ENCODE data around the gene SBK2. TPM values are rescaled to one million over a fixed set of nuclear protein-coding genes. Genes with fewer than 3 reads are reported as not detected.

Gene SBK2
- total RNA-seq, 1 donor from 2014 or later, result 4.2 TPM

DNA sequence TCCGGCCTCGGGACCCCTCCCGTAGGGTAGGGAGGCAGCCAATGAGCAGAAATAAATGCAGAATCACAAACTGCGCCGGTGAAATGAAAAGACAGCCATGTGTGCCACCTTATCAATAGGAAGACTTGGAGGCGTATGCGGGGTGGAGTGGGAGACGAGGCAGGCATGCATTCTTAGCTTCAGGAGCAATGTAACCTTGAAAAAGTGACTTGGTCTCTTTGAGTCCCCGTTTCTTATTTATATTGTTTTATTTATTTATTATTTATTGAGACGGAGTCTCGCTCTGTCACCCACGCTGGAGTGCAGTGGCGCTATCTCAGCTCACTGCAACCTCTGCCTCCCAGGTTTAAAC lies 32.7 kb downstream of the SBK2 start:
- Histone ChIP-seq H3K27me3 (ENCODE audit: insufficient read depth, low read length) (no peaks in the 10 kb centered on the region), H3K4me2 (ENCODE audit: low read length) (peak overlapping the region; percentile 76), H2AFZ (ENCODE audit: low read depth, low read length) (peak overlapping the region; percentile 79), H3K36me3 (ENCODE audit: insufficient read depth, low read length) (no peaks in the 10 kb centered on the region), H3K4me1 (ENCODE audit: insufficient read depth, low read length) (peaks cover 3% of the 10 kb centered on the region), H3K27ac (ENCODE audit: low read depth, low read length) (no peak overlapping the region), H3K9me3 (ENCODE audit: insufficient read depth, low read depth, low read length) (peaks cover 3% of the 10 kb centered on the region), H3K4me3 (ENCODE audit: insufficient read depth, low read depth, low read length) (no peak overlapping the region), H3K79me2 (ENCODE audit: insufficient read depth, low read length) (no peaks in the 10 kb centered on the region), H4K20me1 (ENCODE audit: insufficient read depth, low read length) (no peaks in the 10 kb centered on the region), H3K9ac (ENCODE audit: low read length) (no peak overlapping the region)
- H3K9me3 Mint-ChIP-seq (ENCODE audit: unreplicated experiment), result peaks cover 3% of the 10 kb centered on the region
- no peak overlapping the region for H3K4me3 Mint-ChIP-seq (ENCODE audit: unreplicated experiment)
- peaks cover 2% of the 10 kb centered on the region for H3K4me1 Mint-ChIP-seq (ENCODE audit: low read depth, unreplicated experiment)
- TF ChIP-seq, protein P1, sequence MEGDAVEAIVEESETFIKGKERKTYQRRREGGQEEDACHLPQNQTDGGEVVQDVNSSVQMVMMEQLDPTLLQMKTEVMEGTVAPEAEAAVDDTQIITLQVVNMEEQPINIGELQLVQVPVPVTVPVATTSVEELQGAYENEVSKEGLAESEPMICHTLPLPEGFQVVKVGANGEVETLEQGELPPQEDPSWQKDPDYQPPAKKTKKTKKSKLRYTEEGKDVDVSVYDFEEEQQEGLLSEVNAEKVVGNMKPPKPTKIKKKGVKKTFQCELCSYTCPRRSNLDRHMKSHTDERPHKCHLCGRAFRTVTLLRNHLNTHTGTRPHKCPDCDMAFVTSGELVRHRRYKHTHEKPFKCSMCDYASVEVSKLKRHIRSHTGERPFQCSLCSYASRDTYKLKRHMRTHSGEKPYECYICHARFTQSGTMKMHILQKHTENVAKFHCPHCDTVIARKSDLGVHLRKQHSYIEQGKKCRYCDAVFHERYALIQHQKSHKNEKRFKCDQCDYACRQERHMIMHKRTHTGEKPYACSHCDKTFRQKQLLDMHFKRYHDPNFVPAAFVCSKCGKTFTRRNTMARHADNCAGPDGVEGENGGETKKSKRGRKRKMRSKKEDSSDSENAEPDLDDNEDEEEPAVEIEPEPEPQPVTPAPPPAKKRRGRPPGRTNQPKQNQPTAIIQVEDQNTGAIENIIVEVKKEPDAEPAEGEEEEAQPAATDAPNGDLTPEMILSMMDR (IDR thresholded peaks at IDR 0.05; ENCODE audit: insufficient read depth, low read depth, low read length), result no peak
- no peak for TF ChIP-seq EZH2 (IDR thresholded peaks at IDR 0.05; ENCODE audit: insufficient read depth, low read length)
- DNase-seq (ENCODE audit: low read depth), result no peak
- H3K27ac Mint-ChIP-seq (ENCODE audit: unreplicated experiment), result no peak overlapping the region
- no peak for FAIRE-seq
- peaks cover 32% of the 10 kb centered on the region for H3K36me3 Mint-ChIP-seq (ENCODE audit: low read depth, unreplicated experiment)
- H3K27me3 Mint-ChIP-seq (ENCODE audit: low read depth, unreplicated experiment), result peaks cover 7% of the 10 kb centered on the region

DNA sequence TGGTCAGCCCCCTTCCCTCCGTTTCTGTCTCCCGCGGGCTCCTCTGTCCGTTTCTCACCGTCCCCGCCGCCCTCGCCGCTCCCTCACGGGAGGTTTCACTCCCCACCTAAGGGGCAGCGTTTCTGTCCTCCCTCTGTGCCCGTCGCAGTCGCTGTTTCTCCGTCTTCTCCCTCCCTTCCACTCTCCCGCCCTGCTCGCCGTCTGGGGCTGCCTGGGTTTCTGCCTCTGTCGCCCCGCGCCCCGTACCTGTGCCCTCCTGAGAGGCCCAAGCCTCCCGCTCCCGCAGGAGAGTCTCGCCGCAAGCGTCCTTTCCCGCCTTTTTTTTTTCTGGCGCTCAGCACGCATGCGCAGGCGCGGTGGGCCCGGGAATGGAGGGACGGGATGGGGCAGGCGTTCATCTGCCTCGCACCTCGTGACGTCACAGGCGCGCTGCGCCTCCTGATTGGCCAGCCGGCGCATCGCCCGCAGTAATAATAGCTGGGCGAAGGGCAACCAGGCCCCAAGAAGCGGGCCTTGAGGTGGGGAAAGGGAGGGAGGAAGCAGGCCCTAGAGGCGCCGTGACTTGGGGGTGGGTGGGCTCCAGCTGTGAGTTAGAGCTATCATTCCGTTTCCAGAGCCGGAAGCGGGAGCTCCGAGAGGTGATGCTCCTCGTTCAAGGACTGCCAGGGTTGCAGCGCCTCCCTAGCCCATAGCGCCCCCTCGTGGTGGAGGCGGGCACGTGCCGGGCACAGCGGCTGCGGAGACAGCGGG lies 33.3 kb downstream of the SBK2 start:
- H3K27ac Mint-ChIP-seq (ENCODE audit: unreplicated experiment), result no peak overlapping the region
- H3K4me2 ChIP-seq (ENCODE audit: low read length), result peak overlapping the region; percentile 76
- H3K9ac ChIP-seq (ENCODE audit: low read length), result no peak overlapping the region
- peaks cover 3% of the 10 kb centered on the region for H3K4me1 ChIP-seq (ENCODE audit: insufficient read depth, low read length)
- FAIRE-seq (no peak), DNase-seq (ENCODE audit: low read depth) (peak; percentile 72)
- H3K4me3 Mint-ChIP-seq (ENCODE audit: unreplicated experiment), result peak overlapping the region; percentile 62
- peak overlapping the region; percentile 79 for H2AFZ ChIP-seq (ENCODE audit: low read depth, low read length)
- peaks cover 11% of the 10 kb centered on the region for H3K27me3 Mint-ChIP-seq (ENCODE audit: low read depth, unreplicated experiment)
- H3K4me3 ChIP-seq (ENCODE audit: insufficient read depth, low read depth, low read length), result peak overlapping the region; percentile 18
- no peak overlapping the region for H3K27ac ChIP-seq (ENCODE audit: low read depth, low read length)
- H3K9me3 ChIP-seq (ENCODE audit: insufficient read depth, low read depth, low read length), result peaks cover 3% of the 10 kb centered on the region
- peaks cover 5% of the 10 kb centered on the region for H3K9me3 Mint-ChIP-seq (ENCODE audit: unreplicated experiment)
- H4K20me1 ChIP-seq (ENCODE audit: insufficient read depth, low read length), result no peaks in the 10 kb centered on the region
- no peaks in the 10 kb centered on the region for H3K36me3 ChIP-seq (ENCODE audit: insufficient read depth, low read length)
- TF ChIP-seq, protein P1 (IDR thresholded peaks at IDR 0.05; ENCODE audit: insufficient read depth, low read depth, low read length), result peak; percentile 68
- no peak for TF ChIP-seq EZH2 (IDR thresholded peaks at IDR 0.05; ENCODE audit: insufficient read depth, low read length)
- H3K79me2 ChIP-seq (ENCODE audit: insufficient read depth, low read length), result no peaks in the 10 kb centered on the region
- H3K27me3 ChIP-seq (ENCODE audit: insufficient read depth, low read length), result no peaks in the 10 kb centered on the region
- H3K36me3 Mint-ChIP-seq (ENCODE audit: low read depth, unreplicated experiment), result peaks cover 37% of the 10 kb centered on the region
- peaks cover 2% of the 10 kb centered on the region for H3K4me1 Mint-ChIP-seq (ENCODE audit: low read depth, unreplicated experiment)

DNA sequence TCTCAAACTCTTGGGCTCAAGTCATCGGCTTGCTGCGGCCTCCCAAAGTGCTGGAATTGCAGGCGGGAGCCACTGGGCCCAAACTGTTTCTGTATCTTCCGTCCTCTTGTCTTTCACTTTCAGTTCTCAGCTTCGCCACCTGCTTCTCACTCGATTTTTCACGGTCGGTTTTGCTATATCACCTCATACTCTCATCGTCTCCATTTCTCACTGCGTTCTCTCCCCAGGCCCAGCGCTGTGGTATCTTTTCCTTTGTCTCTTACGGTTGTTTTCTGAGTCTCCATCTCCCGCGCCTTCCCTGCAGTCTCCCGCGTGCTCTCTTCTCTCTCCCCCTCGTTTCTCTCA lies 33.8 kb downstream of the SBK2 start:
- Histone ChIP-seq H3K4me3 (ENCODE audit: insufficient read depth, low read depth, low read length) (no peak overlapping the region), H3K27me3 (ENCODE audit: insufficient read depth, low read length) (no peaks in the 10 kb centered on the region), H3K27ac (ENCODE audit: low read depth, low read length) (no peak overlapping the region), H3K4me2 (ENCODE audit: low read length) (no peak overlapping the region), H2AFZ (ENCODE audit: low read depth, low read length) (peak overlapping the region; percentile 79), H3K4me1 (ENCODE audit: insufficient read depth, low read length) (peaks cover 3% of the 10 kb centered on the region), H4K20me1 (ENCODE audit: insufficient read depth, low read length) (no peaks in the 10 kb centered on the region), H3K36me3 (ENCODE audit: insufficient read depth, low read length) (no peaks in the 10 kb centered on the region), H3K9me3 (ENCODE audit: insufficient read depth, low read depth, low read length) (peaks cover 3% of the 10 kb centered on the region), H3K79me2 (ENCODE audit: insufficient read depth, low read length) (no peaks in the 10 kb centered on the region), H3K9ac (ENCODE audit: low read length) (no peak overlapping the region)
- TF ChIP-seq, protein P1 (IDR thresholded peaks at IDR 0.05; ENCODE audit: insufficient read depth, low read depth, low read length), result no peak
- TF ChIP-seq EZH2 (IDR thresholded peaks at IDR 0.05; ENCODE audit: insufficient read depth, low read length), result no peak
- peak overlapping the region; percentile 16 for H3K4me3 Mint-ChIP-seq (ENCODE audit: unreplicated experiment)
- H3K4me1 Mint-ChIP-seq (ENCODE audit: low read depth, unreplicated experiment), result peaks cover 1% of the 10 kb centered on the region
- no peak for FAIRE-seq
- H3K27ac Mint-ChIP-seq (ENCODE audit: unreplicated experiment), result no peak overlapping the region
- no peak for DNase-seq (ENCODE audit: low read depth)
- H3K36me3 Mint-ChIP-seq (ENCODE audit: low read depth, unreplicated experiment), result peaks cover 37% of the 10 kb centered on the region
- H3K9me3 Mint-ChIP-seq (ENCODE audit: unreplicated experiment), result peaks cover 5% of the 10 kb centered on the region
- H3K27me3 Mint-ChIP-seq (ENCODE audit: low read depth, unreplicated experiment), result peaks cover 11% of the 10 kb centered on the region
